HG03280 (cell line): ENCODE measurements around the gene HEATR5A.
"Not testable (repeated sequence)": the region's sequence is repeated elsewhere in the genome, so short reads cannot be mapped to it uniquely, and the experiment has no call there.

Experiments used
- ATAC-seq: cut with Tn5 transposase; IDR thresholded peaks from one replicate; pipeline ENCODE4 v1.9.1; 2021; ENCODE audit warnings: mild to moderate bottlenecking, moderate library complexity; ENCODE audit not compliant: unreplicated experiment

Gene HEATR5A

GRCh38 chr14:31336646-31337045 is 83.7 kb downstream of the HEATR5A start:
- ATAC-seq = no peak

- not testable (repeated sequence) for ATAC-seq
Measured at GRCh38 chr14:31331395-31331794, 89.0 kb downstream of the HEATR5A start.

- ATAC-seq = not testable (repeated sequence)
Measured at GRCh38 chr14:31329876-31330521, 90.4 kb downstream of the HEATR5A start.

GRCh38 chr14:31326111-31326510 is 94.2 kb downstream of the HEATR5A start:
- ATAC-seq = no peak

GRCh38 chr14:31323419-31323818 is 96.9 kb downstream of the HEATR5A start:
- no peak for ATAC-seq

GRCh38 chr14:31320922-31321766 is 99.2 kb downstream of the HEATR5A start:
- ATAC-seq = no peak

GRCh38 chr14:31320216-31320615 is 100.1 kb downstream of the HEATR5A start:
- no peak for ATAC-seq

GRCh38 chr14:31319701-31320100 is 100.6 kb downstream of the HEATR5A start:
- no peak for ATAC-seq

- no peak for ATAC-seq
Measured at GRCh38 chr14:31312934-31313333, 107.4 kb downstream of the HEATR5A start.

GRCh38 chr14:31312370-31312769 is 108.0 kb downstream of the HEATR5A start:
- ATAC-seq = not testable (repeated sequence)

GRCh38 chr14:31307618-31308017 is 112.7 kb downstream of the HEATR5A start:
- no peak for ATAC-seq

- no peak for ATAC-seq
Measured at GRCh38 chr14:31307198-31307597, 113.2 kb downstream of the HEATR5A start.

GRCh38 chr14:31303654-31304053 is 116.7 kb downstream of the HEATR5A start:
- ATAC-seq = no peak

GRCh38 chr14:31300883-31301282 is 119.5 kb downstream of the HEATR5A start:
- ATAC-seq = no peak

- ATAC-seq = no peak
Measured at GRCh38 chr14:31300296-31300695, 120.1 kb downstream of the HEATR5A start.

- ATAC-seq = peak; percentile 71
Measured at GRCh38 chr14:31297701-31298344, 122.5 kb downstream of the HEATR5A start.

- no peak for ATAC-seq
Measured at GRCh38 chr14:31297112-31297511, 123.2 kb downstream of the HEATR5A start.

GRCh38 chr14:31294746-31295405 is 125.5 kb downstream of the HEATR5A start:
- no peak for ATAC-seq

GRCh38 chr14:31292937-31293616 is 127.3 kb downstream of the HEATR5A start:
- ATAC-seq = no peak

- no peak for ATAC-seq
Measured at GRCh38 chr14:31291210-31291609, 129.1 kb downstream of the HEATR5A start.
